HepG2 (cell line): Measurements from ENCODE around the gene PPP2R1B. TPM values are rescaled to one million over a fixed set of nuclear protein-coding genes. Genes with fewer than 3 reads are reported as not detected.
A peak's percentile ranks its signal among the peaks of the same experiment; 100 is the strongest.

Source experiments
- ATF1 ChIP-seq: IDR thresholded peaks from 2 replicates; pipeline ENCODE4 v1.6.1; 2016; ENCODE audit warnings: mild to moderate bottlenecking, control low read depth
- ATM ChIP-seq: fragments of 450-650 bp; IDR thresholded peaks from 2 replicates; pipeline ENCODE4 v1.7.1; 2017; ENCODE audit warnings: mild to moderate bottlenecking, borderline replicate concordance
- BCL6 ChIP-seq: IDR thresholded peaks from 2 replicates; pipeline ENCODE4 v1.6.1; 2016; ENCODE audit warnings: missing genetic modification reagents, missing compliant biosample characterization
- FOXC1 ChIP-seq: sonication (generic); formaldehyde crosslinking; IDR thresholded peaks from 2 replicates; pipeline ENCODE4 v1.8.0; 2022; ENCODE audit warnings: mild to moderate bottlenecking, missing genetic modification reagents, borderline replicate concordance
- HMG20B ChIP-seq: conservative IDR thresholded peaks from 2 replicates; pipeline ENCODE4 v1.6.1; 2016; ENCODE audit warnings: missing genetic modification reagents, missing compliant biosample characterization
- KDM3A ChIP-seq: IDR thresholded peaks from 2 replicates; pipeline ENCODE4 v1.6.1; 2018; ENCODE audit warnings: low read depth, missing compliant biosample characterization
- MED1 ChIP-seq: sonication (generic); formaldehyde crosslinking; IDR thresholded peaks from 2 replicates; pipeline ENCODE4 v1.4.0; 2020; ENCODE audit warnings: missing genetic modification reagents
- MIXL1 ChIP-seq: IDR thresholded peaks from 2 replicates; pipeline ENCODE4 v1.6.1; 2016
- NFKBIZ ChIP-seq: IDR thresholded peaks from 2 replicates; pipeline ENCODE4 v1.6.1; 2018; ENCODE audit warnings: missing genetic modification reagents, missing compliant biosample characterization
- SAP130 ChIP-seq: IDR thresholded peaks from 2 replicates; pipeline ENCODE4 v1.6.1; 2016; ENCODE audit warnings: low read depth
- SOX13 ChIP-seq, 3 experiments: fragments of 450-650 bp in 1 of 3; sonication (generic) in 1 of 3; formaldehyde crosslinking in 1 of 3; IDR thresholded peaks in 2 of 3; conservative IDR thresholded peaks in 1 of 3; 2 replicates each; pipeline versions ENCODE4 v1.5.0 to v1.6.1; 2016 to 2020; ENCODE audit warnings: antibody characterized with exemption in 1 of 3, mild to moderate bottlenecking in 1 of 3, missing compliant biosample characterization in 1 of 3, missing genetic modification reagents in 1 of 3, moderate library complexity in 1 of 3
- TBX2 ChIP-seq: sonication (generic); formaldehyde crosslinking; IDR thresholded peaks from 2 replicates; pipeline ENCODE4 v1.5.0; 2020; ENCODE audit warnings: missing genetic modification reagents, mild to moderate bottlenecking, borderline replicate concordance
- ZFYVE20 ChIP-seq: sonication (generic); formaldehyde crosslinking; IDR thresholded peaks from 2 replicates; pipeline ENCODE4 v1.8.0; 2023; ENCODE audit warnings: low read depth, mild to moderate bottlenecking, moderate library complexity, missing genetic modification reagents, borderline replicate concordance
- ZNF121 ChIP-seq: sonication (generic); formaldehyde crosslinking; IDR thresholded peaks from 2 replicates; pipeline ENCODE4 v1.5.0; 2020; ENCODE audit warnings: mild to moderate bottlenecking, missing genetic modification reagents
- ZNF263 ChIP-seq: sonication (generic); formaldehyde crosslinking; IDR thresholded peaks from 2 replicates; pipeline ENCODE4 v1.4.0; 2020; ENCODE audit warnings: missing genetic modification reagents
- ZNF367 ChIP-seq: sonication (generic); formaldehyde crosslinking; IDR thresholded peaks from 2 replicates; pipeline ENCODE4 v1.4.0; 2020; ENCODE audit warnings: missing genetic modification reagents, borderline replicate concordance
- ZNF747 ChIP-seq: sonication (generic); formaldehyde crosslinking; IDR thresholded peaks from 2 replicates; pipeline ENCODE4 v1.8.1; 2023; ENCODE audit warnings: missing genetic modification reagents, mild to moderate bottlenecking, borderline replicate concordance
- polyA plus RNA-seq, 8 experiments: library from polyadenylated mRNA; depleted of rRNA in 3 of 8; stranded (reverse) in 7 of 8; unstranded in 1 of 8; fragments of >200 nt; fragmentation: Illumina TruSeq in 4 of 8; extraction: Trizol in 4 of 8; gene quantifications; 2 replicates each; pipeline versions ENCODE4 v1.2.1 to v1.2.3, GENCODE V29; 2011 to 2016; ENCODE audit warnings: low read depth in 4 of 8, missing spikeins in 1 of 8, mixed read lengths in 1 of 8; ENCODE audit not compliant: insufficient read depth in 1 of 8
- total RNA-seq, 5 experiments: library from RNA; depleted of rRNA; stranded (reverse); fragments of >200 nt; fragmentation: Illumina TruSeq; extraction: Trizol; gene quantifications; 2 replicates each; pipeline ENCODE4 v1.2.3, GENCODE V29; 2016; ENCODE audit warnings: low read depth in 1 of 5
- TF ChIP-seq, protein P1 (sequence below): sonication (generic); formaldehyde crosslinking; IDR thresholded peaks from 2 replicates; pipeline ENCODE4 v1.4.0; 2020; ENCODE audit warnings: missing genetic modification reagents
- TF ChIP-seq, protein P2 (sequence below): sonication (generic); formaldehyde crosslinking; IDR thresholded peaks from 2 replicates; pipeline ENCODE4 v1.4.0; 2020; ENCODE audit warnings: missing genetic modification reagents
- TF ChIP-seq, protein P3 (sequence below): sonication (generic); formaldehyde crosslinking; IDR thresholded peaks from 2 replicates; pipeline ENCODE4 v1.5.1; 2020; ENCODE audit warnings: mild to moderate bottlenecking, missing genetic modification reagents, borderline replicate concordance

The PPP2R1B gene
- total and polyA plus RNA-seq, 2 of the 13 experiments (the other 11 are each of a cell fraction or from before 2014, with no cell fraction given): 22.1 to 56.8 TPM

DNA sequence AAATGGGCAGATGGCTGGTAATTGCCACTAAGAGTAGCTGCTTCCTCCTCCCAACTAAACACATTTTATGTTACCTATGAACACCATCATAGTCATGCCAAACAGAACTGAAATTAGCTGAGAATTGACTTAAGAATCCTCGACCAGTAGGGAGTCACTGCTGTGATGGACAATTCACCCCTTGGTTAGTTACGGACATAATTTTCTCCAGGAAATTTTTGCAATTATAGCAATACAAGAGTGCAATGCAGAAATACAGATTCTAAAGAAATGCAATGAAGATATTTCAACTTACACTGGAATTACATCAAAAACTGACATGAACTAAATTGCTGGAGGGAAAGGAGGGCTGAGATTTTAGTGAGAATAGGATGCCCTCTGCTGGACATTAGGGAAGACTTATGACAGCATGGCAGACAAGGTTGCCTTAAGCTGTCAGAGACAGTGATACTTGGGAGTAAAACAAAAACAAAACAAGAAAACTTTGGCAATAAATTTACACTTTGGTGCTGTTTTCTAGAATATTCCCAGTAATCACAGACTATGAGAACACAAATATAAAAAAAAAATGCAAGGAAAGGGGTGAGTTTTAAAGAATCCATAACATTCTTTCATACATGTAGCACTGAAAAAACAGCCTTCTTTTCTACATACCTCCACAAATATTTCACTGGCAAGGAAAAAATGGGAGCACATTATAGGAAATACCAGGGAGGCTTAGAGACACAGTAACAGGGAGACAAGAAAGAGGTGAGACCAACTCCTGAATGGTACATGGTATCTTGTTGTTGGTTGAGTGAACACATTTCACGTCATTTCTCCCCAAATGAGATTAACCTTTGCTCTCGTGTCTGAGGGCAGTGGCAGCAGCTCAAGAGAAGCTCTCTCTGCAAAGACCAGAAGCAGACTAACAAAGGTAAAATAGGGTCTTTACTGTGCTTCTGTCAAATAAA, 11.2 kb upstream of the PPP2R1B start (continued):
- TF ChIP-seq, protein P1, sequence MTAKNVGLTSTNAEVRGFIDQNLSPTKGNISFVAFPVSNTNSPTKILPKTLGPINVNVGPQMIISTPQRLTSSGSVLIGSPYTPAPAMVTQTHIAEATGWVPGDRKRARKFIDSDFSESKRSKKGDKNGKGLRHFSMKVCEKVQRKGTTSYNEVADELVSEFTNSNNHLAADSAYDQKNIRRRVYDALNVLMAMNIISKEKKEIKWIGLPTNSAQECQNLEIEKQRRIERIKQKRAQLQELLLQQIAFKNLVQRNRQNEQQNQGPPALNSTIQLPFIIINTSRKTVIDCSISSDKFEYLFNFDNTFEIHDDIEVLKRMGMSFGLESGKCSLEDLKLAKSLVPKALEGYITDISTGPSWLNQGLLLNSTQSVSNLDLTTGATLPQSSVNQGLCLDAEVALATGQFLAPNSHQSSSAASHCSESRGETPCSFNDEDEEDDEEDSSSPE (CRISPR knock-in tag): peak; percentile 9; the same call in 1 of the 2 replicates
- TF ChIP-seq ZNF747 (no peak), SAP130 (CRISPR knock-in tag) (peak; percentile 65), HMG20B (CRISPR knock-in tag) (no peak), MED1 (CRISPR knock-in tag) (peak; percentile 36), ZNF121 (CRISPR knock-in tag) (no peak), ZFYVE20 (CRISPR knock-in tag) (no peak), KDM3A (CRISPR knock-in tag) (no peak), ATF1 (CRISPR knock-in tag) (peak; percentile 62), ATM (no peak), SOX13 (IDR thresholded peaks at IDR 0.05) (no peak), SOX13 (CRISPR knock-in tag; conservative IDR thresholded peaks at IDR 0.05 in 1 of 2, IDR thresholded peaks at IDR 0.05 in 1 of 2) (peak in 1 of 2 experiments; percentile 74; a peak in 2 of 4 replicates), ZNF367 (no peak), FOXC1 (CRISPR knock-in tag) (no peak), MIXL1 (peak; percentile 97), NFKBIZ (CRISPR knock-in tag) (no peak), BCL6 (CRISPR knock-in tag) (peak; percentile 56), TBX2 (CRISPR knock-in tag) (peak; percentile 60; the same call in 1 of the 2 replicates), ZNF263 (CRISPR knock-in tag) (no peak)
- TF ChIP-seq, protein P2, sequence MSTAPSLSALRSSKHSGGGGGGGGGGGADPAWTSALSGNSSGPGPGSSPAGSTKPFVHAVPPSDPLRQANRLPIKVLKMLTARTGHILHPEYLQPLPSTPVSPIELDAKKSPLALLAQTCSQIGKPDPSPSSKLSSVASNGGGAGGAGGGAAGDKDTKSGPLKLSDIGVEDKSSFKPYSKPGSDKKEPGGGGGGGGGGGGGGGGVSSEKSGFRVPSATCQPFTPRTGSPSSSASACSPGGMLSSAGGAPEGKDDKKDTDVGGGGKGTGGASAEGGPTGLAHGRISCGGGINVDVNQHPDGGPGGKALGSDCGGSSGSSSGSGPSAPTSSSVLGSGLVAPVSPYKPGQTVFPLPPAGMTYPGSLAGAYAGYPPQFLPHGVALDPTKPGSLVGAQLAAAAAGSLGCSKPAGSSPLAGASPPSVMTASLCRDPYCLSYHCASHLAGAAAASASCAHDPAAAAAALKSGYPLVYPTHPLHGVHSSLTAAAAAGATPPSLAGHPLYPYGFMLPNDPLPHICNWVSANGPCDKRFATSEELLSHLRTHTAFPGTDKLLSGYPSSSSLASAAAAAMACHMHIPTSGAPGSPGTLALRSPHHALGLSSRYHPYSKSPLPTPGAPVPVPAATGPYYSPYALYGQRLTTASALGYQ (CRISPR knock-in tag): no peak
- TF ChIP-seq, protein P3, sequence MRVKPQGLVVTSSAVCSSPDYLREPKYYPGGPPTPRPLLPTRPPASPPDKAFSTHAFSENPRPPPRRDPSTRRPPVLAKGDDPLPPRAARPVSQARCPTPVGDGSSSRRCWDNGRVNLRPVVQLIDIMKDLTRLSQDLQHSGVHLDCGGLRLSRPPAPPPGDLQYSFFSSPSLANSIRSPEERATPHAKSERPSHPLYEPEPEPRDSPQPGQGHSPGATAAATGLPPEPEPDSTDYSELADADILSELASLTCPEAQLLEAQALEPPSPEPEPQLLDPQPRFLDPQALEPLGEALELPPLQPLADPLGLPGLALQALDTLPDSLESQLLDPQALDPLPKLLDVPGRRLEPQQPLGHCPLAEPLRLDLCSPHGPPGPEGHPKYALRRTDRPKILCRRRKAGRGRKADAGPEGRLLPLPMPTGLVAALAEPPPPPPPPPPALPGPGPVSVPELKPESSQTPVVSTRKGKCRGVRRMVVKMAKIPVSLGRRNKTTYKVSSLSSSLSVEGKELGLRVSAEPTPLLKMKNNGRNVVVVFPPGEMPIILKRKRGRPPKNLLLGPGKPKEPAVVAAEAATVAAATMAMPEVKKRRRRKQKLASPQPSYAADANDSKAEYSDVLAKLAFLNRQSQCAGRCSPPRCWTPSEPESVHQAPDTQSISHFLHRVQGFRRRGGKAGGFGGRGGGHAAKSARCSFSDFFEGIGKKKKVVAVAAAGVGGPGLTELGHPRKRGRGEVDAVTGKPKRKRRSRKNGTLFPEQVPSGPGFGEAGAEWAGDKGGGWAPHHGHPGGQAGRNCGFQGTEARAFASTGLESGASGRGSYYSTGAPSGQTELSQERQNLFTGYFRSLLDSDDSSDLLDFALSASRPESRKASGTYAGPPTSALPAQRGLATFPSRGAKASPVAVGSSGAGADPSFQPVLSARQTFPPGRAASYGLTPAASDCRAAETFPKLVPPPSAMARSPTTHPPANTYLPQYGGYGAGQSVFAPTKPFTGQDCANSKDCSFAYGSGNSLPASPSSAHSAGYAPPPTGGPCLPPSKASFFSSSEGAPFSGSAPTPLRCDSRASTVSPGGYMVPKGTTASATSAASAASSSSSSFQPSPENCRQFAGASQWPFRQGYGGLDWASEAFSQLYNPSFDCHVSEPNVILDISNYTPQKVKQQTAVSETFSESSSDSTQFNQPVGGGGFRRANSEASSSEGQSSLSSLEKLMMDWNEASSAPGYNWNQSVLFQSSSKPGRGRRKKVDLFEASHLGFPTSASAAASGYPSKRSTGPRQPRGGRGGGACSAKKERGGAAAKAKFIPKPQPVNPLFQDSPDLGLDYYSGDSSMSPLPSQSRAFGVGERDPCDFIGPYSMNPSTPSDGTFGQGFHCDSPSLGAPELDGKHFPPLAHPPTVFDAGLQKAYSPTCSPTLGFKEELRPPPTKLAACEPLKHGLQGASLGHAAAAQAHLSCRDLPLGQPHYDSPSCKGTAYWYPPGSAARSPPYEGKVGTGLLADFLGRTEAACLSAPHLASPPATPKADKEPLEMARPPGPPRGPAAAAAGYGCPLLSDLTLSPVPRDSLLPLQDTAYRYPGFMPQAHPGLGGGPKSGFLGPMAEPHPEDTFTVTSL: peak; percentile 46; the same call in 1 of the 2 replicates
